MV-4-11 (cell line): ENCODE data around the gene DNAJC15.
"Not testable (repeated sequence)": the region's sequence is repeated elsewhere in the genome, so short reads cannot be mapped to it uniquely, and the experiment has no call there.

ENCODE experiments used
- DNase-seq: peaks from one replicate; lab custom pipeline; 2025; lab: John Stamatoyannopoulos, UW

The DNAJC15 gene

GRCh38 chr13:43023289-43023963, at the start of gene DNAJC15:
Gene DNAJC15 (plus strand): TSS chr13:43023586. CDS start chr13:43023627, 41 bp downstream.
- peak; percentile 78 for DNase-seq

GRCh38 chr13:42976066-42976465, 47.3 kb upstream of the DNAJC15 start:
- DNase-seq: no peak

- DNase-seq: peak; percentile 76
Observed at GRCh38 chr13:42977219-42977659, 46.1 kb upstream of the DNAJC15 start.

- DNase-seq: no peak
Observed at GRCh38 chr13:42981317-42981716, 42.1 kb upstream of the DNAJC15 start.

GRCh38 chr13:42981853-42982252, 41.5 kb upstream of the DNAJC15 start:
- DNase-seq: no peak

GRCh38 chr13:42984026-42984425, 39.4 kb upstream of the DNAJC15 start:
- DNase-seq: no peak

GRCh38 chr13:42984691-42985090, 38.7 kb upstream of the DNAJC15 start:
- peak; percentile 52 for DNase-seq

GRCh38 chr13:42985312-42986175, 37.8 kb upstream of the DNAJC15 start:
- no peak for DNase-seq

- DNase-seq: no peak
Observed at GRCh38 chr13:42986176-42986574, 37.2 kb upstream of the DNAJC15 start.

GRCh38 chr13:42990291-42991232, 32.8 kb upstream of the DNAJC15 start:
- DNase-seq: no peak

GRCh38 chr13:42991233-42991897, 32.0 kb upstream of the DNAJC15 start:
- not testable (repeated sequence) for DNase-seq

GRCh38 chr13:42991898-42992763, 31.3 kb upstream of the DNAJC15 start, which contains the start of gene EPSTI1:
Gene EPSTI1 (minus strand): TSS chr13:42992241. CDS start chr13:42992165, 76 bp downstream.
- peak; percentile 55 for DNase-seq

- no peak for DNase-seq
Observed at GRCh38 chr13:42992764-42993122, 30.6 kb upstream of the DNAJC15 start.

- DNase-seq: no peak
Observed at GRCh38 chr13:42994878-42995277, 28.5 kb upstream of the DNAJC15 start.

- peak; percentile 24 for DNase-seq
Observed at GRCh38 chr13:42996584-42996983, 26.8 kb upstream of the DNAJC15 start.

- DNase-seq: no peak
Observed at GRCh38 chr13:42997381-42997780, 26.0 kb upstream of the DNAJC15 start.

GRCh38 chr13:42999491-42999890, 23.9 kb upstream of the DNAJC15 start:
- no peak for DNase-seq

GRCh38 chr13:43000676-43001075, 22.7 kb upstream of the DNAJC15 start:
- no peak for DNase-seq

GRCh38 chr13:43002021-43002420, 21.4 kb upstream of the DNAJC15 start:
- DNase-seq: no peak

GRCh38 chr13:43003010-43003409, 20.4 kb upstream of the DNAJC15 start:
- no peak for DNase-seq
